Panc1 (cell line): ENCODE measurements around the gene ADAM12.

Experiments used
- CTCF ChIP-seq: fragments of 450-650 bp; IDR thresholded peaks from 2 replicates; pipeline ENCODE4 v1.5.1; 2017; ENCODE audit warnings: mild to moderate bottlenecking
- POLR2AphosphoS5 ChIP-seq: IDR thresholded peaks from 2 replicates; pipeline ENCODE4 v1.6.1; 2012; ENCODE audit warnings: mild to moderate bottlenecking, low read depth, low read length, moderate library complexity
- SIN3A ChIP-seq: IDR thresholded peaks from 2 replicates; pipeline ENCODE4 v1.6.1; 2012; ENCODE audit warnings: low read depth, mild to moderate bottlenecking, low read length, moderate library complexity, borderline replicate concordance; ENCODE audit not compliant: insufficient read depth
- TCF7L2 ChIP-seq: IDR thresholded peaks from 2 replicates; pipeline ENCODE4 v1.6.1; 2011; ENCODE audit warnings: mild to moderate bottlenecking, low read depth, low read length, inconsistent platforms

- TF ChIP-seq POLR2AphosphoS5 (no peak), CTCF (no peak), SIN3A (no peak), TCF7L2 (no peak)
Observed at GRCh38 chr10:126187399-126187798, 200.9 kb downstream of the ADAM12 start.
